ENCODE measurements around the gene NSFL1C. TPM values are rescaled to one million over a fixed set of nuclear protein-coding genes. Genes with fewer than 3 reads are reported as not detected.

NSFL1C gene
- total and polyA plus RNA-seq, 3 donors from 2014 or later, result 61.8 to 107 (median 63.9) TPM

DNA sequence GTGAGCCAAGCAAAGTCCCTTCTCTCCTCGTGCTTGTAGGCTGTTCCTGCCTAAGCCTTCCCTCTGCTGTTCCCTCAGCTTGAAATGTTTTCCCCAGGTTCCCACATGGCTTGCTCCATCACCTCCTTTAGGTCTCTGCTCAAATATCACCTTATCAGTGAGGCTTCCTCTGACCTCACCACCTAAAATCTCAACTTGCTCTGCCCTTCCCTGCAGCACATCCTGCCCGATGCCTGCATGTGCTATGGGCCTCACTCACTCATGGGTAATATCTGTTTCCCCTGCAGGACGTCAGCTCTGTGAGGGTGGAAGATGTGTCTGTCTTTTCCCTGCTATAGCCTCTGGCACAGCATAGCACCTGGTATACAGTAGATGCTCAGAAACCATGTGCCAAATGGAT, 43.9 kb downstream of the NSFL1C start:
- H3K27ac ChIP-seq, result no peak overlapping the region
- 51 to 56% methylated on average over 3 of the region's 3 CpGs for WGBS, 2 donors
- H3K27me3 ChIP-seq, result no peaks in the 10 kb centered on the region
- no peak for TF ChIP-seq POLR2A (IDR thresholded peaks at IDR 0.05)
- TF ChIP-seq, protein P1, sequence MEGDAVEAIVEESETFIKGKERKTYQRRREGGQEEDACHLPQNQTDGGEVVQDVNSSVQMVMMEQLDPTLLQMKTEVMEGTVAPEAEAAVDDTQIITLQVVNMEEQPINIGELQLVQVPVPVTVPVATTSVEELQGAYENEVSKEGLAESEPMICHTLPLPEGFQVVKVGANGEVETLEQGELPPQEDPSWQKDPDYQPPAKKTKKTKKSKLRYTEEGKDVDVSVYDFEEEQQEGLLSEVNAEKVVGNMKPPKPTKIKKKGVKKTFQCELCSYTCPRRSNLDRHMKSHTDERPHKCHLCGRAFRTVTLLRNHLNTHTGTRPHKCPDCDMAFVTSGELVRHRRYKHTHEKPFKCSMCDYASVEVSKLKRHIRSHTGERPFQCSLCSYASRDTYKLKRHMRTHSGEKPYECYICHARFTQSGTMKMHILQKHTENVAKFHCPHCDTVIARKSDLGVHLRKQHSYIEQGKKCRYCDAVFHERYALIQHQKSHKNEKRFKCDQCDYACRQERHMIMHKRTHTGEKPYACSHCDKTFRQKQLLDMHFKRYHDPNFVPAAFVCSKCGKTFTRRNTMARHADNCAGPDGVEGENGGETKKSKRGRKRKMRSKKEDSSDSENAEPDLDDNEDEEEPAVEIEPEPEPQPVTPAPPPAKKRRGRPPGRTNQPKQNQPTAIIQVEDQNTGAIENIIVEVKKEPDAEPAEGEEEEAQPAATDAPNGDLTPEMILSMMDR (IDR thresholded peaks at IDR 0.05), result no peak
- H3K4me1 ChIP-seq, result no peaks in the 10 kb centered on the region
- H3K9me3 ChIP-seq, result no peaks in the 10 kb centered on the region
- no peak overlapping the region for H3K4me3 ChIP-seq
- DNase-seq, result no peak
- no peaks in the 10 kb centered on the region for H3K36me3 ChIP-seq (ENCODE audit: low read depth, missing control alignments)
- intact Hi-C loops (cut with DNase I; ENCODE audit: low total_unique reads), result no loop called here

DNA sequence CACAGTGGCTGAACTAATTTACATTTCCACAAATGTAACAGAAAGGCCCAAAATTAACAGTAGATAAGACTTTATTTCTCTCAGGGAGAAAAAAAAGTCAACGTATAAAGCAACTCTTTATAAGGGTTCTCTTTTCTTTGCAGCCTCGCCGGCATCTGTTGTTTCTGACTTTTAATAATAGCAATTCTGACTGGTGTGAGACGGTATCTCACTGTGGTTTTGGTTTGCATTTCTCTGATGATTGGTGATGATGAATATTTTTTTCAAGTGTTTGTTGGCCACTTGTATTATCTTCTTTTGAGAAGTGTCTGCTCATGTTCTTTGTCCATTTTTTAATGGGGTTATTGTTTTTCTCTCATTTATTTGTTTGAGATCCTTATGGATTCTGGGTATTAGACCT, 46.6 kb downstream of the NSFL1C start:
- H3K27me3 ChIP-seq, result no peaks in the 10 kb centered on the region
- WGBS, 2 donors, result 92 to 95% methylated on average over 4 of the region's 4 CpGs
- no peak for DNase-seq
- H3K36me3 ChIP-seq (ENCODE audit: low read depth, missing control alignments), result no peaks in the 10 kb centered on the region
- intact Hi-C loops (cut with DNase I; ENCODE audit: low total_unique reads), result no loop called here
- H3K9me3 ChIP-seq, result no peaks in the 10 kb centered on the region
- no peak overlapping the region for H3K4me3 ChIP-seq
- no peaks in the 10 kb centered on the region for H3K4me1 ChIP-seq
- H3K27ac ChIP-seq, result no peak overlapping the region
- TF ChIP-seq POLR2A (IDR thresholded peaks at IDR 0.05), result no peak
- TF ChIP-seq, protein P1 (IDR thresholded peaks at IDR 0.05), result no peak

DNA sequence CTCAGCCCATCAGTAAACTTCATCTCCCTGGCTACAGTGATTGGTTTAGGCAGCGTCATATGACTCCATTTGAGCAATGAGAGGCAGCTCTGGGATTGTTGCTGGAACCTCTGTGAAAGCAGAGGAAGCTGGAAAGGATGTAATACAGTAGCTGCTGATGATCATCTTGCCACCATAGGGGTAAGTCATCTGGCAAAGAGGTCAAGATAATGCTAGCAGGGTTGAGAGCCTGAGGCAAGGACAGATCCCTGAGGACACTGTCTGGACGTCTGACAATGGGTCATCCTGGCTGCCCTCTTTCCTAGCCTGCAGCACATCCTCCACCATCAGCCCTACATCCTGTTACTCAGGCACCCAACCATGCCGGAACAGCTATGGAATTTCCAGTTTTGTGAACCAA, 48.3 kb downstream of the NSFL1C start:
- intact Hi-C loops (cut with DNase I; ENCODE audit: low total_unique reads), result no loop called here

DNA sequence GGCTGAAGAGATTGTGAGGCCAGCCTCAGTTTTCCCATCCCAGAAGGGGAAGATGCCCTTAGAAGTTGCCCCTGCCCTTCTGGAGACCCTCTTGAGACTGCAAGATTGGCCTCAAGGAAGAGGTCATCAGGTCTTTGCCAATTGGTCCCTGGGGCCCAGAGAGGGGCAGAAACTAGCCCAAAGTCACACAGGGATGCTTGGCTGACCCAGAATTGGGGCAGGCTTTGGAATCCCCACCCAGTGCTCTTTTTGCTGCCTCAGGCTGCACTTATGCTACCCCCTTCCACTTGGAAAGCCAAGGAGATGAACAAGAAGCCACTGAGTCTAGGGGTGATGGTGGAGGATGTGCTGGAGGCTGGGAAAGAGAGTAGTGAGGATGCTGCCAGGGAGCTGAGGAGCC, 48.9 kb downstream of the NSFL1C start:
- intact Hi-C loops (cut with DNase I; ENCODE audit: low total_unique reads), result no loop called here
- Histone ChIP-seq H3K27me3 (no peaks in the 10 kb centered on the region), H3K36me3 (ENCODE audit: low read depth, missing control alignments) (no peaks in the 10 kb centered on the region), H3K27ac (no peak overlapping the region), H3K9me3 (no peaks in the 10 kb centered on the region), H3K4me3 (no peak overlapping the region), H3K4me1 (no peaks in the 10 kb centered on the region)
- DNase-seq, result no peak
- TF ChIP-seq POLR2A (IDR thresholded peaks at IDR 0.05), result no peak
- TF ChIP-seq, protein P1 (IDR thresholded peaks at IDR 0.05), result no peak

More for the DNA sequence above, 48.3 kb downstream of the NSFL1C start:
- Histone ChIP-seq H3K4me3 (no peak overlapping the region), H3K27ac (no peak overlapping the region), H3K27me3 (no peaks in the 10 kb centered on the region), H3K4me1 (no peaks in the 10 kb centered on the region), H3K9me3 (no peaks in the 10 kb centered on the region), H3K36me3 (ENCODE audit: low read depth, missing control alignments) (no peaks in the 10 kb centered on the region)
- WGBS, 2 donors, result 58 to 66% methylated on average over 3 of the region's 3 CpGs
- TF ChIP-seq, protein P1 (IDR thresholded peaks at IDR 0.05), result no peak
- no peak for TF ChIP-seq POLR2A (IDR thresholded peaks at IDR 0.05)
- no peak for DNase-seq

DNA sequence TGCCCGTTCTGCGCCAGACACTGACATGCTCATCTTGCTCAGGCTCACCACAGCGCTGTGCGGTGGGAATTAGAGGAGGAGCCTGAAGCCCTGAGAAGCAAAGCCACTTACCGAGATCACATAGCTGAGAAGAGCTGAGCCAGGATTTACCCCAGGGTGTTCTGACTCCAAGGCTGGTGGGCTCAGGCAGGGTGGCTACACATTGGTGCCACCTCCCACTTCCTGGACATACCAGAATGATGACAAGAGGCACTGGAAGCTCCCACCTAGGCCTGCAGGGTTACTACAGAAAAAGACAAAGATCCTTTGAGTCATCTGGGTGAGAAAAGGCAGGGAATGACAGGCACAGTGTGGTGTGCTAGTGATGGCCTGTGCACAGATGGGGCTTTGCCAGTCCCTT, 49.4 kb downstream of the NSFL1C start:
- no peak for DNase-seq
- TF ChIP-seq, protein P1 (IDR thresholded peaks at IDR 0.05), result no peak
- no peak for TF ChIP-seq POLR2A (IDR thresholded peaks at IDR 0.05)

More for the DNA sequence above, 49.4 kb downstream of the NSFL1C start:
- Histone ChIP-seq H3K4me1 (no peaks in the 10 kb centered on the region), H3K27ac (no peak overlapping the region), H3K27me3 (no peaks in the 10 kb centered on the region), H3K4me3 (no peak overlapping the region), H3K36me3 (ENCODE audit: low read depth, missing control alignments) (no peaks in the 10 kb centered on the region), H3K9me3 (no peaks in the 10 kb centered on the region)
- intact Hi-C loops (cut with DNase I; ENCODE audit: low total_unique reads), result no loop called here
- WGBS, 2 donors, result 79 to 83% methylated on average over 5 of the region's 5 CpGs
